NCI-H1436 (cell line): ENCODE data around the gene KCTD1.

Source experiments
- DNase-seq: peaks from one replicate; lab custom pipeline; 2025; lab: John Stamatoyannopoulos, UW

KCTD1 gene

GRCh38 chr18:26480897-26481795, 67.2 kb downstream of the KCTD1 start:
- no peak for DNase-seq

- no peak for DNase-seq
Measured at GRCh38 chr18:26479681-26480079, 68.7 kb downstream of the KCTD1 start.

- DNase-seq, result no peak
Measured at GRCh38 chr18:26479065-26479680, 69.2 kb downstream of the KCTD1 start.

- no peak for DNase-seq
Measured at GRCh38 chr18:26477828-26478466, 70.4 kb downstream of the KCTD1 start.

- no peak for DNase-seq
Measured at GRCh38 chr18:26476697-26477096, 71.7 kb downstream of the KCTD1 start.

GRCh38 chr18:26474542-26474941, 73.8 kb downstream of the KCTD1 start:
- DNase-seq, result no peak

GRCh38 chr18:26473672-26474071, 74.7 kb downstream of the KCTD1 start:
- no peak for DNase-seq

- no peak for DNase-seq
Measured at GRCh38 chr18:26471826-26472225, 76.5 kb downstream of the KCTD1 start.

GRCh38 chr18:26471027-26471426, 77.3 kb downstream of the KCTD1 start:
- no peak for DNase-seq

- no peak for DNase-seq
Measured at GRCh38 chr18:26470011-26470637, 78.2 kb downstream of the KCTD1 start.

- DNase-seq, result peak; percentile 75
Measured at GRCh38 chr18:26468931-26469340, 79.4 kb downstream of the KCTD1 start.

GRCh38 chr18:26466026-26466425, 82.3 kb downstream of the KCTD1 start:
- no peak for DNase-seq

- no peak for DNase-seq
Measured at GRCh38 chr18:26465431-26465830, 82.9 kb downstream of the KCTD1 start.

GRCh38 chr18:26464128-26465011, 84.0 kb downstream of the KCTD1 start:
- DNase-seq, result no peak

- no peak for DNase-seq
Measured at GRCh38 chr18:26462355-26462754, 86.0 kb downstream of the KCTD1 start.

- no peak for DNase-seq
Measured at GRCh38 chr18:26461405-26461804, 86.9 kb downstream of the KCTD1 start.

GRCh38 chr18:26460449-26461091, 87.8 kb downstream of the KCTD1 start:
- no peak for DNase-seq

- no peak for DNase-seq
Measured at GRCh38 chr18:26459884-26460283, 88.5 kb downstream of the KCTD1 start.

GRCh38 chr18:26459340-26459739, 89.0 kb downstream of the KCTD1 start:
- no peak for DNase-seq

GRCh38 chr18:26458526-26459232, 89.7 kb downstream of the KCTD1 start:
- DNase-seq, result no peak
